Esophagus muscularis mucosa (tissue), 3 donors: ENCODE data around the gene SLX4IP.

Experiments used
- POLR2A ChIP-seq: fragments of 450-650 bp; IDR thresholded peaks from one replicate; pipeline ENCODE4 v1.6.1; 2017; ENCODE audit warnings: antibody characterized with exemption, moderate library complexity, mild to moderate bottlenecking, low read depth
- TF ChIP-seq, protein P1 (sequence below), 3 experiments: fragments of 200-600 bp in 2 of 3; fragments of 450-650 bp in 1 of 3; sonication (generic) in 2 of 3; IDR thresholded peaks; one replicate each; pipeline ENCODE4 v1.5.1; 2017 to 2019; ENCODE audit warnings: antibody characterized with exemption in 3 of 3, mild to moderate bottlenecking in 2 of 3, moderate library complexity in 1 of 3

DNA sequence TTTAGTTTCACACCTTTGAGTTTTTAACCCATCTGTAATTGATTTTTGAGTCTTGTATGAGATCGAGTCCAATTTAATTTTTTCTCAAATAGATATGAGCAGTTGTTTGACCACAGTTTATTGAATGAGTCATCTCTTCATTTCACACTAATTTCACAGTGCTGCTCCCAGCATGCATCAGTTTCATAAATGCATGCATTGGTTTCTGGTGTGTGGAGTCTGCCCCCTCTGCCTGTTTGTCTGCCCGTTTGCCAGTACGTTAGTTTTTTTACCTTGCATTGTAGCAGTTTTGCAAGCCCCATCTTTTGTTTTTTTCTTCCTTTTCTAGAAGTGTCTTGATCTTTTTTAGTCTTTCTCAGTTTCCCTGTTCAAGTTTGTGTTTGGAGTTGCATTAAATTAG, 11.9 kb downstream of the SLX4IP start:
- TF ChIP-seq, protein P1, sequence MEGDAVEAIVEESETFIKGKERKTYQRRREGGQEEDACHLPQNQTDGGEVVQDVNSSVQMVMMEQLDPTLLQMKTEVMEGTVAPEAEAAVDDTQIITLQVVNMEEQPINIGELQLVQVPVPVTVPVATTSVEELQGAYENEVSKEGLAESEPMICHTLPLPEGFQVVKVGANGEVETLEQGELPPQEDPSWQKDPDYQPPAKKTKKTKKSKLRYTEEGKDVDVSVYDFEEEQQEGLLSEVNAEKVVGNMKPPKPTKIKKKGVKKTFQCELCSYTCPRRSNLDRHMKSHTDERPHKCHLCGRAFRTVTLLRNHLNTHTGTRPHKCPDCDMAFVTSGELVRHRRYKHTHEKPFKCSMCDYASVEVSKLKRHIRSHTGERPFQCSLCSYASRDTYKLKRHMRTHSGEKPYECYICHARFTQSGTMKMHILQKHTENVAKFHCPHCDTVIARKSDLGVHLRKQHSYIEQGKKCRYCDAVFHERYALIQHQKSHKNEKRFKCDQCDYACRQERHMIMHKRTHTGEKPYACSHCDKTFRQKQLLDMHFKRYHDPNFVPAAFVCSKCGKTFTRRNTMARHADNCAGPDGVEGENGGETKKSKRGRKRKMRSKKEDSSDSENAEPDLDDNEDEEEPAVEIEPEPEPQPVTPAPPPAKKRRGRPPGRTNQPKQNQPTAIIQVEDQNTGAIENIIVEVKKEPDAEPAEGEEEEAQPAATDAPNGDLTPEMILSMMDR (IDR thresholded peaks at IDR 0.05): no peak
- TF ChIP-seq POLR2A: no peak
